Neural crest cell (in vitro differentiated cells): ENCODE data around the gene AARS1. TPM values are rescaled to one million over a fixed set of nuclear protein-coding genes. Genes with fewer than 3 reads are reported as not detected.
A peak's percentile ranks its signal among the peaks of the same experiment; 100 is the strongest.
"Not testable (repeated sequence)": the region's sequence is repeated elsewhere in the genome, so short reads cannot be mapped to it uniquely, and the experiment has no call there.

Experiments
- DNase-seq: peaks from one replicate; pipeline ENCODE4 v3.0.0; 2021; ENCODE audit warnings: low read depth, mixed read lengths, low spot score
- H3K27ac Mint-ChIP-seq: one replicate; pipeline ENCODE4 v1.8.0; 2021; ENCODE audit warnings: mild to moderate bottlenecking, mixed read lengths; ENCODE audit not compliant: unreplicated experiment
- H3K27me3 Mint-ChIP-seq: 2 replicates; pipeline ENCODE4 v1.8.0; 2021; ENCODE audit warnings: low read depth, mild to moderate bottlenecking, mixed read lengths
- H3K36me3 Mint-ChIP-seq: 2 replicates; pipeline ENCODE4 v1.8.0; 2021; ENCODE audit warnings: low read depth, mild to moderate bottlenecking, mixed read lengths
- H3K4me1 Mint-ChIP-seq: 2 replicates; pipeline ENCODE4 v1.8.0; 2021; ENCODE audit warnings: mixed read lengths
- H3K4me3 Mint-ChIP-seq: one replicate; pipeline ENCODE4 v1.8.0; 2021; ENCODE audit warnings: mild to moderate bottlenecking, mixed read lengths
- H3K9me3 Mint-ChIP-seq: 2 replicates; pipeline ENCODE4 v1.8.0; 2021; ENCODE audit warnings: mixed read lengths
- long read RNA-seq: library from polyadenylated mRNA; unstranded; transcript quantifications from one replicate; pipeline ENCODE4 v2.0.0, GENCODE V29; 2020
- total RNA-seq: library from RNA; stranded (reverse); gene quantifications from 2 replicates; pipeline ENCODE4 v1.2.1, GENCODE V29; 2021
- TF ChIP-seq, protein P1 (sequence below): fragments of 200-600 bp; sonication (generic); conservative IDR thresholded peaks from 2 replicates; pipeline ENCODE4 v1.5.0; 2021; ENCODE audit warnings: antibody characterized with exemption, mild to moderate bottlenecking

Gene AARS1
- total RNA-seq = 128 and 129 TPM in 2 replicates
- long read RNA-seq, transcript AARS-201 (21 exons, 3,477 nt) = major isoform, 191 of 268 reads
- long read RNA-seq, partial matches to known transcripts = 49 of 268 reads
- long read RNA-seq, other reads (novel, unspliced or antisense) = 28 of 268 reads

DNA sequence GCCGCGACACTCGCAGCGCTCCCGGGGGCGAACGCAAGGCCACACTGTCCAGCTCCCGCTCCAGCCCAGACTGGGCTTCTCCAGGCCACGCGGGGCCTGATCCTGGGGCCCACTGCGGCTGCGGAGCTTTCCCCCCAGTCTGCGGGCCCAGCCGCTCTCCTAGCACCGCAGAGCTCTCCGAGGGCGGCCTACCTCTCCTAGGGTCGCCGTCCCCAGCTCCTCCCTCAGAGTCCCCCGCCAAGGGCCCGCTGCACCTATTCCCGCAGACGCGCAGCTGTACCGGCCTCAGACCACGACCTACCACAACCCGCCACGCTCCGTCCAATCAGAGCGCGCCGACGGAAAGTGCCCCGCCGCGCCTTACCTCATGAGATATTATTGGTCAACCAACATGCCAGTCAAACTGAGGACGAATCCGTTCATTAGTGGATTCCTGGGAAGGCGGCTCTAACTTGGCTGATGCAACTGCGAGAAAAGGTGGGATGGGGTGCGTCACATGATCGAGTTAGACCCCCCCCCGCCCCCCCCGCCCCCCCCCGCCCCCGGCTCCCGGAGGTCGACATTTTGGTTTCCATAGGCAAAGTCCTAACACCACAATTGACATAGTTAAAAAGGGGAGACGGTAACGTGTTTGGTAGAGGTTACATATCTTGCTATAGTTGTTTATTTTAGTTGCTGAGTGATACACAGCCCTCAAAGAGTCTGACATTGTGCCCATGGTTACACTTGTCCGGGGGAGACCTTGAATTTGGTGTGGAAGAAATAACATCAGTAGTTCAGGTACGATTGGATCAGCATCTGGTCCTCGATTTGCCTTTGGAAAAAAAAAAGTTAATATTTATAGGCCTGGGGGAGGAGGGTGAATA, at the start of gene AARS1:
Gene AARS1, minus strand, starts transcription at position 278 of the 866 bp plus-strand sequence. CDS start 6,743 bp downstream, outside the sequence.
- no peaks in the 10 kb centered on the region for H3K27me3 Mint-ChIP-seq
- peak within 1 kb of the TSS; percentile 94 for H3K27ac Mint-ChIP-seq
- TF ChIP-seq, protein P1, sequence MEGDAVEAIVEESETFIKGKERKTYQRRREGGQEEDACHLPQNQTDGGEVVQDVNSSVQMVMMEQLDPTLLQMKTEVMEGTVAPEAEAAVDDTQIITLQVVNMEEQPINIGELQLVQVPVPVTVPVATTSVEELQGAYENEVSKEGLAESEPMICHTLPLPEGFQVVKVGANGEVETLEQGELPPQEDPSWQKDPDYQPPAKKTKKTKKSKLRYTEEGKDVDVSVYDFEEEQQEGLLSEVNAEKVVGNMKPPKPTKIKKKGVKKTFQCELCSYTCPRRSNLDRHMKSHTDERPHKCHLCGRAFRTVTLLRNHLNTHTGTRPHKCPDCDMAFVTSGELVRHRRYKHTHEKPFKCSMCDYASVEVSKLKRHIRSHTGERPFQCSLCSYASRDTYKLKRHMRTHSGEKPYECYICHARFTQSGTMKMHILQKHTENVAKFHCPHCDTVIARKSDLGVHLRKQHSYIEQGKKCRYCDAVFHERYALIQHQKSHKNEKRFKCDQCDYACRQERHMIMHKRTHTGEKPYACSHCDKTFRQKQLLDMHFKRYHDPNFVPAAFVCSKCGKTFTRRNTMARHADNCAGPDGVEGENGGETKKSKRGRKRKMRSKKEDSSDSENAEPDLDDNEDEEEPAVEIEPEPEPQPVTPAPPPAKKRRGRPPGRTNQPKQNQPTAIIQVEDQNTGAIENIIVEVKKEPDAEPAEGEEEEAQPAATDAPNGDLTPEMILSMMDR = no peak
- peaks cover 19% of the 10 kb centered on the region for H3K4me1 Mint-ChIP-seq
- DNase-seq = peak; percentile 90
- H3K36me3 Mint-ChIP-seq = peaks cover 2% of the 10 kb centered on the region
- no peaks in the 10 kb centered on the region for H3K9me3 Mint-ChIP-seq
- peak within 1 kb of the TSS; percentile 97 for H3K4me3 Mint-ChIP-seq

DNA sequence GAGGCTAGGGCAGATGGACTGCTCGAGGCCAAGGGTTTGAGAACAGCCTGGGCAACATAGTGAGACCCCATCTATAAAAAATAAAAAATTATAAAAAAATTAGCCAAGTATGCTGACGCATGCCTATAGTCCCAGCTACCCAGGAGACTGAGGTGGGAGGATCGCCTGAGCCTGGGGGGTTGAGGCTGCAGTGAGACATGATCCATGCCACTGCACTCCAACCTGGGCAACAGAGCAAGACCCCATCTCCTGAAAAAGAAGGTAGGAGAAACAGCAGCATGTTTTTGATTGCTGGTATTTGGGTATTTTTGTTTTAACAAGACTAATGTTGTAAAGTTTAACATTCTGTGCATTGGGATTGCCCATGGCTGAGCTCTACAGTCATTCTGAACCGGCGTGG, 48.5 kb upstream of the AARS1 start:
- no peak overlapping the region for H3K4me3 Mint-ChIP-seq
- H3K9me3 Mint-ChIP-seq = no peaks in the 10 kb centered on the region
- TF ChIP-seq, protein P1 = no peak
- no peak for DNase-seq
- peaks cover under 1% of the 10 kb centered on the region for H3K4me1 Mint-ChIP-seq
- peaks cover 8% of the 10 kb centered on the region for H3K36me3 Mint-ChIP-seq
- no peak overlapping the region for H3K27ac Mint-ChIP-seq
- H3K27me3 Mint-ChIP-seq = no peaks in the 10 kb centered on the region

DNA sequence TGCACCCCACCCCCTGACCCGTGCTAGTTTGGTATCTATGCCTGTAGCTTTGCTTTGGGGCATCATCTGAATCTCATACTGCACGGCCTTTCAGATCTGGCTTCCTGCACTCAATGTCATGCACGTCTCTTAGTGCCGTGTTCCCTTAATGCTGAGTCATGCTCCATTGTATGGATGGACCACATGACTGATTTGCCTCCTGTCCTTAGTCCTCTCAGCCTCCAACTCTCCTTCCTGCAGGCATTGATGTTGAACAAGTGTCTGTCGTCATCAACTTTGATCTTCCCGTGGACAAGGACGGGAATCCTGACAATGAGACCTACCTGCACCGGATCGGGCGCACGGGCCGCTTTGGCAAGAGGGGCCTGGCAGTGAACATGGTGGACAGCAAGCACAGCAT, 43.4 kb upstream of the AARS1 start:
- H3K9me3 Mint-ChIP-seq, H3K4me1 Mint-ChIP-seq, H3K27me3 Mint-ChIP-seq, DNase-seq, H3K4me3 Mint-ChIP-seq: not testable (repeated sequence)
- Mint-ChIP-seq H3K27ac (peak overlapping the region; percentile 95), H3K36me3 (peaks cover 13% of the 10 kb centered on the region)

DNA sequence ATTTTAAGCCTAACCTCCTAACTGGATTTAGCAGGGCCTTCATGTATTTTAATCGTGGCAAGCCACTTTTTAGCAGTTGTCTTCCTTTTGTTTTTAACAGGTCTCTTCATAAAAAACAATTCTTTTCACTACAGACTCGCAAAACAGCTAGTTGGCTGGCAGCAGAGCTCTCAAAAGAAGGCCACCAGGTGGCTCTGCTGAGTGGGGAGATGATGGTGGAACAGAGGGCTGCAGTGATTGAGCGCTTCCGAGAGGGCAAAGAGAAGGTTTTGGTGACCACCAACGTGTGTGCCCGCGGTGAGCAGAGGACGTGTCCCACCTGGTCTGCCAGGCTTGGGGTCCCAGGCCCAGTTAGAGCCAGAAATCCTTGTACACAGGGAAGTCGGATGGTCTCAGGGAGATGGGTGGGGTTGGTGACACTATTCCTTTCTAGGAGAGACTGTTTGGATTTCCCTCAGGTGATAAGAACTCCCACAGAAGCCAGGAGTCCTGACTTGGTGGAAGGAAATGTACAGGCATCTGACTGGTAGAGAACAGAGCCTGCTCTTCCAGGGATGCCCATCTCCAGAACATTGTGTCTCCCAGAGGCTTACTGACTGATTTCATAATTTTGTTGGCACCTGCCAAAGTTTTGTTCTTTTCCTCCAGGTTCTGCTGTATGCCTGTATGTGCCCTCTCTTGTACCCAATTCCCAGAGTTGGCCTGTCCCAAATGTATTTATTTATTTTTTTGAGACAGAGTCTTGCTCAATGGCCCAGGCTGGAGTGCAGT, 42.5 kb upstream of the AARS1 start:
- H3K27me3 Mint-ChIP-seq = no peaks in the 10 kb centered on the region
- TF ChIP-seq, protein P1 = peak; percentile 61
- peak; percentile 4 for DNase-seq
- peaks cover 13% of the 10 kb centered on the region for H3K36me3 Mint-ChIP-seq
- H3K9me3 Mint-ChIP-seq = no peaks in the 10 kb centered on the region
- H3K4me1 Mint-ChIP-seq = peaks cover 5% of the 10 kb centered on the region
- H3K4me3 Mint-ChIP-seq = no peak overlapping the region
- H3K27ac Mint-ChIP-seq = peak overlapping the region; percentile 67

DNA sequence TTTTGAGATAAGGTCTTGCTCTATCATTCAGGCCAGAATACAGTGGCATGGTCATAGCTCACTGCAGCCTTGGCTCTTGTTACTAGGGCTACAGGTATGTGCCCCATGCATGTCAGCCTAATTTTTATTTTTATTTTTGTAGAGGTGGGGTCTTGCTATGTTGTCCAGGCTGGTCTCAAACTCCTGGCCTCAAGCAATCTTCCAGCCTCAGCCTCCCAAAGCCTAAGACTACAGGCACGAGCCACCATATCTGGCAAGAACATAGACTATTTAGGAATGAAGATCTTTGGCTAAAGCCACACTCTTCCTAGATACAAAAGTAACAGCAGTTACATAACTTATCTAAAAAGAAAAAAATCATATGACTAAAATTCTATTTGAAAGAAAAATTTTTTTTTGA, 41.8 kb upstream of the AARS1 start:
- H3K27ac Mint-ChIP-seq = no peak overlapping the region
- DNase-seq = no peak
- TF ChIP-seq, protein P1 = no peak
- no peaks in the 10 kb centered on the region for H3K9me3 Mint-ChIP-seq
- peaks cover 11% of the 10 kb centered on the region for H3K36me3 Mint-ChIP-seq
- peaks cover 5% of the 10 kb centered on the region for H3K4me1 Mint-ChIP-seq
- H3K4me3 Mint-ChIP-seq = no peak overlapping the region
- H3K27me3 Mint-ChIP-seq = no peaks in the 10 kb centered on the region
